ENCODE measurements around the gene EMP3. TPM values are rescaled to one million over a fixed set of nuclear protein-coding genes. Genes with fewer than 3 reads are reported as not detected.

The EMP3 gene
- total and polyA plus RNA-seq, 2 of the 4 experiments (the other 2 are of a cell fraction) = 147 to 632 TPM

- no peak overlapping the region for H3K23ac ChIP-seq (ENCODE audit: low read depth, low read length)
- no peak overlapping the region for H3K4me2 ChIP-seq (ENCODE audit: low read depth, low read length)
- H2AK5ac ChIP-seq (ENCODE audit: low read depth, low read length) = no peak overlapping the region
- H3K4me1 ChIP-seq (ENCODE audit: control insufficient read depth, insufficient read depth, low read length) = peaks cover 11% of the 10 kb centered on the region
- H3K14ac ChIP-seq (replicated peaks; ENCODE audit: low read depth, low read length) = no peak overlapping the region
- WGBS, 2 experiments (ENCODE audit: extremely low coverage in 2 of 2, insufficient read length in 1 of 2) = no CpG with 5 or more reads among the region's 3 CpGs
- intact Hi-C loops (cut with micrococcal nuclease) (no loop called here), in situ Hi-C loops (cut with MboI; ENCODE audit: low sequenced_read_pairs) (no loop called here), dilution Hi-C loops (cut with HindIII; ENCODE audit: low sequenced_read_pairs, unreplicated experiment) (no loop called here)
- no peak overlapping the region for H2BK5ac ChIP-seq (ENCODE audit: low read depth, low read length, poor library complexity, severe bottlenecking)
- TF ChIP-seq, protein P1, sequence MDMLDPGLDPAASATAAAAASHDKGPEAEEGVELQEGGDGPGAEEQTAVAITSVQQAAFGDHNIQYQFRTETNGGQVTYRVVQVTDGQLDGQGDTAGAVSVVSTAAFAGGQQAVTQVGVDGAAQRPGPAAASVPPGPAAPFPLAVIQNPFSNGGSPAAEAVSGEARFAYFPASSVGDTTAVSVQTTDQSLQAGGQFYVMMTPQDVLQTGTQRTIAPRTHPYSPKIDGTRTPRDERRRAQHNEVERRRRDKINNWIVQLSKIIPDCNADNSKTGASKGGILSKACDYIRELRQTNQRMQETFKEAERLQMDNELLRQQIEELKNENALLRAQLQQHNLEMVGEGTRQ (IDR thresholded peaks at IDR 0.05; ENCODE audit: low read depth, low read length) = no peak
- TF ChIP-seq MAFK (IDR thresholded peaks at IDR 0.05; ENCODE audit: low read depth, low read length) (no peak), NFE2L2 (IDR thresholded peaks at IDR 0.05; ENCODE audit: low read depth, low read length) (no peak)
- H2AFZ ChIP-seq (replicated peaks; ENCODE audit: low read length, poor library complexity) = no peak overlapping the region
- H3K9me1 ChIP-seq (ENCODE audit: insufficient read depth, low read length) = no peaks in the 10 kb centered on the region
- H4K20me1 ChIP-seq (ENCODE audit: insufficient read depth, low read length) = no peaks in the 10 kb centered on the region
- H4K5ac ChIP-seq (ENCODE audit: low read depth, low read length) = no peak overlapping the region
- H2BK20ac ChIP-seq (ENCODE audit: low read depth, low read length) = no peak overlapping the region
- H3K9ac ChIP-seq (ENCODE audit: low read depth, low read length) = no peak overlapping the region
- BruUV-seq (replicated peaks) = no TSS peak
- no peak overlapping the region for H3K4ac ChIP-seq (ENCODE audit: low read depth, low read length)
- no peak overlapping the region for H2BK120ac ChIP-seq (ENCODE audit: low read depth, low read length)
- DNase-seq (no peak), ATAC-seq (ENCODE audit: low read depth) (no peak)
- H3K27me3 ChIP-seq (ENCODE audit: control insufficient read depth, insufficient read depth, low read length) = no peaks in the 10 kb centered on the region
- no peak overlapping the region for H3K4me3 ChIP-seq (ENCODE audit: insufficient read depth, low read depth, low read length)
- peaks cover 10% of the 10 kb centered on the region for H3K9me3 ChIP-seq (ENCODE audit: control insufficient read depth, insufficient read depth, low read length)
- CTCF ChIA-PET = no interaction called here
- H3K18ac ChIP-seq (ENCODE audit: low read depth, low read length) = no peak overlapping the region
- H2AK9ac ChIP-seq (replicated peaks; ENCODE audit: low read depth, low read length, poor library complexity) = no peak overlapping the region
- H3K36me3 ChIP-seq (ENCODE audit: control insufficient read depth, insufficient read depth, low read length) = no peaks in the 10 kb centered on the region
- no peaks in the 10 kb centered on the region for H3K79me1 ChIP-seq (ENCODE audit: low read depth in 1 of 2, low read length in 2 of 2)
- H3K56ac ChIP-seq (ENCODE audit: extremely low read depth, insufficient read depth, low read length) = no peak overlapping the region
- H4K8ac ChIP-seq (ENCODE audit: low read depth in 2 of 2, low read length in 2 of 2) = no peak overlapping the region
- no peak overlapping the region for H4K91ac ChIP-seq (ENCODE audit: insufficient read depth, low read depth, low read length)
- H3K27ac ChIP-seq (ENCODE audit: insufficient read depth, low read length) = no peak overlapping the region
- POLR2A ChIA-PET (ENCODE audit: unreplicated experiment) = no interaction called here
- no peak overlapping the region for H2BK15ac ChIP-seq (ENCODE audit: low read depth, low read length)
These were observed 37.6 kb upstream of the EMP3 start for GRCh38 chr19:48287748-48288147.

Measured in IMR-90 (cell line).